HG03378 (cell line): ENCODE measurements around the gene LYZL6.

ENCODE experiments used
- ATAC-seq: cut with Tn5 transposase; IDR thresholded peaks from one replicate; pipeline ENCODE4 v1.9.1; 2021; ENCODE audit warnings: mild to moderate bottlenecking, moderate library complexity; ENCODE audit not compliant: unreplicated experiment

LYZL6 gene

GRCh38 chr17:35943537-35943936, at the start of gene LYZL6:
TSS of gene LYZL6 (minus strand) at chr17:35943713. CDS start at chr17:35939356, 4,357 bp downstream.
- ATAC-seq = no peak

- no peak for ATAC-seq
These were observed 47.6 kb upstream of the LYZL6 start for GRCh38 chr17:35991075-35991474.

- ATAC-seq = no peak
These were observed 44.7 kb upstream of the LYZL6 start for GRCh38 chr17:35988164-35988563.

- no peak for ATAC-seq
These were observed 43.1 kb upstream of the LYZL6 start, which contains the start of gene CCL14 for GRCh38 chr17:35986643-35987042. TSS of gene CCL14 (minus strand) at chr17:35986729. CDS start at chr17:35986649, 80 bp downstream.

- no peak for ATAC-seq
These were observed 40.6 kb upstream of the LYZL6 start for GRCh38 chr17:35984140-35984539.

- ATAC-seq = no peak
These were observed 39.1 kb upstream of the LYZL6 start for GRCh38 chr17:35982409-35983191.

- ATAC-seq = no peak
These were observed 38.4 kb upstream of the LYZL6 start for GRCh38 chr17:35981908-35982330.

GRCh38 chr17:35981246-35981645, 37.7 kb upstream of the LYZL6 start, which contains the start of gene CCL16:
TSS of gene CCL16 (minus strand) at chr17:35981497. CDS start at chr17:35981420, 77 bp downstream.
- no peak for ATAC-seq

- no peak for ATAC-seq
These were observed 34.8 kb upstream of the LYZL6 start for GRCh38 chr17:35978346-35978745.

GRCh38 chr17:35977509-35977908, 34.0 kb upstream of the LYZL6 start:
- no peak for ATAC-seq

- no peak for ATAC-seq
These were observed 30.1 kb upstream of the LYZL6 start for GRCh38 chr17:35973333-35974260.

- no peak for ATAC-seq
These were observed 29.4 kb upstream of the LYZL6 start for GRCh38 chr17:35972945-35973332.

GRCh38 chr17:35972535-35972934, 29.0 kb upstream of the LYZL6 start:
- ATAC-seq = no peak

GRCh38 chr17:35972066-35972465, 28.6 kb upstream of the LYZL6 start:
- ATAC-seq = no peak

GRCh38 chr17:35969558-35970380, 26.3 kb upstream of the LYZL6 start:
- ATAC-seq = no peak

- ATAC-seq = no peak
These were observed 25.1 kb upstream of the LYZL6 start for GRCh38 chr17:35968520-35969054.

- no peak for ATAC-seq
These were observed 21.8 kb upstream of the LYZL6 start for GRCh38 chr17:35965272-35965671.

- ATAC-seq = no peak
These were observed 20.1 kb upstream of the LYZL6 start for GRCh38 chr17:35963663-35964062.

GRCh38 chr17:35953720-35954119, 10.2 kb upstream of the LYZL6 start:
- ATAC-seq = no peak

- no peak for ATAC-seq
These were observed 5.9 kb upstream of the LYZL6 start for GRCh38 chr17:35949401-35949800.
